Colonic mucosa (tissue), 4 donors: ENCODE results near the gene CTDP1. TPM values are rescaled to one million over a fixed set of nuclear protein-coding genes. Genes with fewer than 3 reads are reported as not detected.

ENCODE experiments used
- DNase-seq: peaks from one replicate; pipeline ENCODE4 v3.0.0-alpha.2; 2020
- H3K27ac ChIP-seq: fragments of 200-600 bp; one replicate; pipeline ENCODE4 v1.8.0; 2021
- H3K27me3 ChIP-seq: fragments of 200-600 bp; one replicate; pipeline ENCODE4 v1.8.0; 2021
- H3K36me3 ChIP-seq: fragments of 200-600 bp; one replicate; pipeline ENCODE4 v1.8.0; 2021
- H3K4me1 ChIP-seq: fragments of 200-600 bp; one replicate; pipeline ENCODE4 v1.8.0; 2021; ENCODE audit warnings: mild to moderate bottlenecking
- H3K4me3 ChIP-seq: fragments of 200-600 bp; one replicate; pipeline ENCODE4 v1.8.0; 2021
- H3K9ac ChIP-seq, 2 donors: one replicate each; pipeline ENCODE4 v1.7.0; 2013; ENCODE audit warnings: control low read depth in 2 of 2, low read depth in 2 of 2, low read length in 2 of 2
- H3K9me3 ChIP-seq: fragments of 200-600 bp; one replicate; pipeline ENCODE4 v1.8.0; 2021
- CTCF ChIP-seq: fragments of 200-600 bp; IDR thresholded peaks from one replicate; pipeline ENCODE4 v1.8.0; 2022; ENCODE audit warnings: antibody characterized with exemption, mild to moderate bottlenecking
- intact Hi-C: fragments of 100-400 bp; cut with DNase I; formaldehyde crosslinking; loops from one replicate; pipeline ENCODE4 v1.14.1; 2022
- total RNA-seq, 2 donors: library from RNA; stranded (reverse); fragmentation: NEBNext Ultra II Directional in 1 of 2; extraction: Animal tissue kit (Norgen Biotek cat#: 25700) in 1 of 2; gene quantifications; one replicate each; pipeline ENCODE4 v1.2.1, GENCODE V29; 2021
- donor health status: healthy.
- donor health status: DM: no; HTN: no; CAD: no.
- donor health status: DM: no; HTN: no; CAD: no.

The CTDP1 gene
- total RNA-seq, 2 donors from 2014 or later, result 34.7 to 36.9 TPM

- H3K27me3 ChIP-seq, result no peaks in the 10 kb centered on the region
- intact Hi-C loops, result no loop called here
- H3K27ac ChIP-seq, result no peak overlapping the region
- no peak overlapping the region for H3K4me3 ChIP-seq
- H3K9ac ChIP-seq, result no peak overlapping the region
- no peaks in the 10 kb centered on the region for H3K4me1 ChIP-seq
- no peaks in the 10 kb centered on the region for H3K36me3 ChIP-seq
- DNase-seq, result no peak
- TF ChIP-seq CTCF, result no peak
- H3K9me3 ChIP-seq, result no peaks in the 10 kb centered on the region
Measured at GRCh38 chr18:79780547-79780946, 100.9 kb downstream of the CTDP1 start.

- intact Hi-C loops, result no loop called here
- Histone ChIP-seq H3K36me3 (no peaks in the 10 kb centered on the region), H3K27ac (no peak overlapping the region), H3K27me3 (no peaks in the 10 kb centered on the region), H3K9me3 (no peaks in the 10 kb centered on the region), H3K4me1 (no peaks in the 10 kb centered on the region), H3K9ac (no peak overlapping the region), H3K4me3 (no peak overlapping the region)
- TF ChIP-seq CTCF, result no peak
- no peak for DNase-seq
Measured at GRCh38 chr18:79781331-79781941, 101.8 kb downstream of the CTDP1 start.

- Histone ChIP-seq H3K9me3 (no peaks in the 10 kb centered on the region), H3K27me3 (peaks cover 2% of the 10 kb centered on the region), H3K36me3 (no peaks in the 10 kb centered on the region), H3K27ac (no peak overlapping the region), H3K9ac (no peak overlapping the region), H3K4me3 (no peak overlapping the region), H3K4me1 (no peaks in the 10 kb centered on the region)
- intact Hi-C loops, result no loop called here
- no peak for DNase-seq
- no peak for TF ChIP-seq CTCF
Measured at GRCh38 chr18:79782566-79783308, 103.1 kb downstream of the CTDP1 start.

GRCh38 chr18:79784071-79784913, 104.7 kb downstream of the CTDP1 start:
- Histone ChIP-seq H3K27ac (no peak overlapping the region), H3K9ac (no peak overlapping the region), H3K4me3 (no peak overlapping the region), H3K9me3 (no peaks in the 10 kb centered on the region), H3K4me1 (no peaks in the 10 kb centered on the region), H3K27me3 (peaks cover 12% of the 10 kb centered on the region), H3K36me3 (no peaks in the 10 kb centered on the region)
- TF ChIP-seq CTCF, result no peak
- DNase-seq, result no peak
- intact Hi-C loops, result no loop called here

GRCh38 chr18:79784965-79785770, 105.6 kb downstream of the CTDP1 start:
- Histone ChIP-seq H3K27me3 (peaks cover 12% of the 10 kb centered on the region), H3K9ac (no peak overlapping the region), H3K4me1 (no peaks in the 10 kb centered on the region), H3K27ac (no peak overlapping the region), H3K9me3 (no peaks in the 10 kb centered on the region), H3K4me3 (no peak overlapping the region), H3K36me3 (no peaks in the 10 kb centered on the region)
- DNase-seq, result no peak
- intact Hi-C loops, result no loop called here
- no peak for TF ChIP-seq CTCF
